Activated CD8-positive, alpha-beta T cell treated with anti-CD3 and anti-CD28 coated beads for 36 hours (primary cell): Measurements from ENCODE around the gene GNB1L. TPM values are rescaled to one million over a fixed set of nuclear protein-coding genes. Genes with fewer than 3 reads are reported as not detected.

Experiments used
- ATAC-seq: fragments of 200-7000 bp; cut with Tn5 transposase; one replicate; pipeline ENCODE4 v1.10.0; 2021; ENCODE audit warnings: mild to moderate bottlenecking, moderate library complexity
- CTCF ChIA-PET: fragments of 350-600 bp; sonication (Branson Sonifier 250); formaldehyde crosslinking; loops from one replicate; lab custom pipeline; 2021; ENCODE audit warnings: antibody characterized with exemption; lab: Charles Lee
- POLR2A ChIA-PET: fragments of 350-600 bp; sonication (Branson Sonifier 250); formaldehyde crosslinking; loops from one replicate; lab custom pipeline; 2021; ENCODE audit warnings: antibody characterized with exemption; lab: Charles Lee
- DNase-seq: peaks from one replicate; pipeline ENCODE4 v3.0.0-alpha.2; 2020
- H3K27ac Mint-ChIP-seq: one replicate; pipeline ENCODE4 v1.8.0; 2021; ENCODE audit warnings: mild to moderate bottlenecking, mixed read lengths
- H3K27me3 Mint-ChIP-seq: one replicate; pipeline ENCODE4 v1.8.0; 2021; ENCODE audit warnings: mixed read lengths
- H3K36me3 Mint-ChIP-seq: one replicate; pipeline ENCODE4 v1.8.0; 2021; ENCODE audit warnings: low read depth, mixed read lengths
- H3K4me1 Mint-ChIP-seq: one replicate; pipeline ENCODE4 v1.8.0; 2021; ENCODE audit warnings: low read depth, mixed read lengths
- H3K4me3 Mint-ChIP-seq: one replicate; pipeline ENCODE4 v1.8.0; 2021; ENCODE audit warnings: mild to moderate bottlenecking, moderate library complexity, mixed read lengths
- H3K9me3 Mint-ChIP-seq: one replicate; pipeline ENCODE4 v1.8.0; 2021; ENCODE audit warnings: mixed read lengths
- intact Hi-C: fragments of 100-400 bp; cut with micrococcal nuclease; formaldehyde crosslinking; loops from one replicate; pipeline ENCODE4 v1.10.0; 2022
- total RNA-seq, 2 experiments: library from RNA; stranded (reverse); gene quantifications; one replicate each; pipeline ENCODE4 v1.2.3, GENCODE V29; 2021
- TF ChIP-seq, protein P1 (sequence below): fragments of 200-600 bp; IDR thresholded peaks from one replicate; pipeline ENCODE4 v1.8.0; 2022; ENCODE audit warnings: antibody characterized with exemption, mild to moderate bottlenecking

Gene GNB1L
- total RNA-seq, 2 experiments from 2014 or later: 16.2 to 17.4 TPM

DNA sequence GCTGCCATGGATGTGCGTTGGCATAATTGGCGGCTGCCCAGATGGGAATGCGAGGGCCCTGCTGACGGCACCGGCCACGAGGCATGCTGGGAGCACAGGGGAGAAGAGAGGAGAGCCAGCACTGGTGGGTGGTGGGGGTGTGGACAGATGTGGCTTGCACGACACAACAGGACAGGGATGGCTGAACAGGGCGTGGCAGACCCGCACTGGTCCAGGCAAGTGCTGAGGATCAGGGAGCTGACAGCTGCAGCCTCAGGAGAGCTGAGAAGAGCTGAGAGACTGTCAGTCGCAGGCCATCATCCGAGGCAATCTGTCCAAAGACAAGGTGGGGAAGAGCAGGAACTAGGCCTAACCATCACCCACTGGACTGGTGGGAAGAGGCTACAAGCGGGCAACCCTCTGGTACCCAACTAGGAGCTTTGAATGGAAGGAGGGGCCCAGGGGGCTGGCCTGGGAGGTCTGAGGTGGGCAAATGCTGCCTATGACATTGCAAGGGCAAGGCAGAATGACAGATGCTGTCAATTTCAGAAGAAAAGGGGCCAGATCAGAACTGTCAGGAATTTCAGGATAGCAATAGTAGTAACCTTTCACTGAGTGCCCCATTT lies 2.4 kb downstream of the GNB1L start:
- ATAC-seq: no peak
- TF ChIP-seq, protein P1, sequence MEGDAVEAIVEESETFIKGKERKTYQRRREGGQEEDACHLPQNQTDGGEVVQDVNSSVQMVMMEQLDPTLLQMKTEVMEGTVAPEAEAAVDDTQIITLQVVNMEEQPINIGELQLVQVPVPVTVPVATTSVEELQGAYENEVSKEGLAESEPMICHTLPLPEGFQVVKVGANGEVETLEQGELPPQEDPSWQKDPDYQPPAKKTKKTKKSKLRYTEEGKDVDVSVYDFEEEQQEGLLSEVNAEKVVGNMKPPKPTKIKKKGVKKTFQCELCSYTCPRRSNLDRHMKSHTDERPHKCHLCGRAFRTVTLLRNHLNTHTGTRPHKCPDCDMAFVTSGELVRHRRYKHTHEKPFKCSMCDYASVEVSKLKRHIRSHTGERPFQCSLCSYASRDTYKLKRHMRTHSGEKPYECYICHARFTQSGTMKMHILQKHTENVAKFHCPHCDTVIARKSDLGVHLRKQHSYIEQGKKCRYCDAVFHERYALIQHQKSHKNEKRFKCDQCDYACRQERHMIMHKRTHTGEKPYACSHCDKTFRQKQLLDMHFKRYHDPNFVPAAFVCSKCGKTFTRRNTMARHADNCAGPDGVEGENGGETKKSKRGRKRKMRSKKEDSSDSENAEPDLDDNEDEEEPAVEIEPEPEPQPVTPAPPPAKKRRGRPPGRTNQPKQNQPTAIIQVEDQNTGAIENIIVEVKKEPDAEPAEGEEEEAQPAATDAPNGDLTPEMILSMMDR: no peak
- POLR2A ChIA-PET: interaction anchor here (0.6 to 1.1 kb wide), 2 partner anchors 68 to 109 kb away, joined by 3 read pairs; no protein-coding TSS in a partner anchor

DNA sequence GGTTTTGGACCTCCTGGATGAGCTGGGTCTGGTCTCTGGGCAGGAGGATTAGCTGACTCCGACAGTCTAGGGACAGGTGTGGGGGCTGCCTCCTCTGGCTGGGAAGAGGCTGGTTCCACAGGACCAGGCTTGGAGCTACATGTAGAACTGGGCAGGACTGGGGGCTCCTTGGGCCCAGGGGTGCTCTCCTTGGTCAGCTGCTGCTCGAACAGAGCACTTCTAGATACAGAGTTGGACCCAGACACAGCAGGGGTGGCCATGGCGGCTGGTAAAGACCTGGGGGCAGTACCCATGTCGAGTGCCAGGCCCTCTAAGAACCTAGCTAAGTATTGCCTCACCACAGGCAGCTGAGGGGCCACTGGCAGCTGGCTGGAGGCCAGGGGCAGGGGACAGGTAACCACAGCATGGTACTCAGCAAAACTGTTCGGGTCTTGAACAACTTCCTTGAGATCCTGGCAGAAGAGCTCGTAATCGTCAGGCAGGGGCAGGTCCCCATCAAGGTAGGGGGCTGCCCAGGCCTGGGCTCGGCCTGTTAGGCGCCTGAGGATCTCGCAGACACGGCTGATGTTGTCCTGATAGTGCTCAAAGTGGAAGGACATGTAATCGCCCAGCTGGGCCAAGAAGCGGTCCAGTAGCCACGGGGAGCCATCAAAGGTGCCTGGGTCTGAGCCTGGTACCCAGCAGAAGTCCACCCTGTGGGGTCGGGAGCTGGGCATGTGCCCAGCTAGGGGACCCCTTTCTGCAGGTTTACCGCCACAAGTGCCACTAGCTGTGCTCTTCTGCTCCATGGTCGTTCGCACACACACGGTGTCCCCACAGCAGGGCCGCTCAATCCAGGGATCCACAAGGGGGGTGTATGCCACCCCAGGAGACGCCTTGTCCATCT lies 3.1 kb downstream of the GNB1L start:
- Mint-ChIP-seq H3K9me3 (no peaks in the 10 kb centered on the region), H3K4me3 (peak overlapping the region; percentile 96), H3K27me3 (no peaks in the 10 kb centered on the region), H3K27ac (peak overlapping the region; percentile 36), H3K4me1 (peaks cover 56% of the 10 kb centered on the region), H3K36me3 (peaks cover 55% of the 10 kb centered on the region)
- ChIA-PET CTCF (interaction anchor here (0.8 to 1.5 kb wide), 4 partner anchors 39 to 128 kb away, joined by 3 to 7 read pairs (median 4); partner anchors contain the start of gene GP1BB), POLR2A (interaction anchor here (0.6 to 1.8 kb wide), 4 partner anchors 35 to 301 kb away, joined by 3 to 5 read pairs (median 3); no protein-coding TSS in a partner anchor)
- TF ChIP-seq, protein P1: no peak
- no peak for DNase-seq
- no peak for ATAC-seq
- intact Hi-C loops: no loop called here

More for the DNA sequence above, 2.4 kb downstream of the GNB1L start:
- intact Hi-C loops: no loop called here
- peak overlapping the region; percentile 96 for H3K4me3 Mint-ChIP-seq
- peaks cover 62% of the 10 kb centered on the region for H3K4me1 Mint-ChIP-seq
- no peaks in the 10 kb centered on the region for H3K9me3 Mint-ChIP-seq
- H3K36me3 Mint-ChIP-seq: peaks cover 58% of the 10 kb centered on the region
- no peaks in the 10 kb centered on the region for H3K27me3 Mint-ChIP-seq
- DNase-seq: no peak
- no peak overlapping the region for H3K27ac Mint-ChIP-seq
- CTCF ChIA-PET: interaction anchor here (1.1 kb wide), 1 partner anchor 122 kb away, joined by 7 read pairs; no protein-coding TSS in a partner anchor

DNA sequence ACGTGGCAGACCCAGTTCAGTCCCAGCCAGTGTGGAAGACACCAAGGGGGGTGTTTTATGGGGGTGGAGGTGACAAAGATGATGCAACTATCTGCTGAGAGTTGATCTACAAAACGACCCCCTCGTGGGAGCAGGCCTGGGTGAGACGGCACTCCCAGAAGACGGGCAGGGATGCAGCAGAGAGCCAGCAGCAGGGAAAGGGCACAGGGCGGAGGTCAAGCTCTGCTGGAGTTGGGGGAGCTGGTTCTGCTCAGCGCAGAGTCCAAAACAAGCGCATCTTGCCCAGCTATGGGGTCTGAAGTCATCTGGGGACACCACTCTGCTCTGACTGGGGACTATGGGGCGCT lies 3.9 kb downstream of the GNB1L start:
- ATAC-seq (no peak), DNase-seq (no peak)
- intact Hi-C loops: no loop called here
- CTCF ChIA-PET: interaction anchor here (1.5 kb wide), 2 partner anchors 60 to 127 kb away, joined by 3 to 6 read pairs; partner anchors contain the start of gene GP1BB
- Mint-ChIP-seq H3K9me3 (no peaks in the 10 kb centered on the region), H3K4me3 (no peak overlapping the region), H3K4me1 (peaks cover 56% of the 10 kb centered on the region), H3K27ac (peak overlapping the region; percentile 87), H3K36me3 (peaks cover 54% of the 10 kb centered on the region), H3K27me3 (no peaks in the 10 kb centered on the region)
- TF ChIP-seq, protein P1: no peak
- POLR2A ChIA-PET: interaction anchor here (0.6 to 1.8 kb wide), 2 partner anchors 36 to 300 kb away, joined by 3 to 5 read pairs; no protein-coding TSS in a partner anchor

DNA sequence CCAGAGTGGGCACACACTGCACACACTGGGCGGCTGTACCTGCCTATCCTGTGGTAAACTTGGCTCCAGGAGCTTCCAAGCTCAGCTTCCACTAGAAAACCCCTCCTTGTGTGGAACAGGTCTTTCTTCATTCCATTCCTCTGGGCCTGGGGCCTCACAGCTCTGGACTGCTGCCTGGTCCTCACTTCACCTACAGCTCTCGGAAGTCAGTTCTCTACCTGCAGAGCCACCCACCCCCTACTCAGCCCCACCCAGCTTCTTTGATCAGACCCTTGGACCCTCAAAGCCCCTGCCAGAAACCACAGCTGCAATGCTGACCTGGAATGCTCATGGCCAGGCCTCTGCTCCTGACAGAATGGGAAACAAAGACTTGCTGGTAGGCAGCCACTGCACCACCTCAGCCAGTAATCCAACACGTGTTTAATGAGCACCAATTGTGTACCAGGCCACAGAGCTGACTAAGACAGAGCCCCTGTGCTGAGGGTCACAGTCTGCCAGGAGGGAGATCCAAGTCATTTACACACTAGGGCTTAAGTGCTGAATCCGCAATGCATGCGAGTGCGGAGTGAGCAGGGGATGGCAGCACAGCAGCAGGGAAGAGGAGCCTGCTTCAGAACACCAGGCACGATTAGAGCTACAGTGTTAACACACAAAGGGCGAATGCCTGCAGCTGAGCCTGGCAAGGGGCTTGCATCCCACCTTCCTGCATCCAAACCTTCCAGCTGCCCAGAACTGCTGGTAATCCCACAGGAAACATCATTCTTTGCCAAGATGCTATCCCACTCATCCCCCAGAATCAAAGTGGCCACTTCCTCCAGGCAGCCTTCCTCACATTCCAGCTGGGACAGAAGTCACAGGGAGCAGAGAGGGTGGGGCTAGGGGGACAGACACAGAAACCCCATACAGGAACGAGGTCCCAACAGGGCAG lies 4.6 kb downstream of the GNB1L start:
- Mint-ChIP-seq H3K27me3 (no peaks in the 10 kb centered on the region), H3K9me3 (no peaks in the 10 kb centered on the region), H3K36me3 (peaks cover 49% of the 10 kb centered on the region), H3K4me3 (no peak overlapping the region), H3K27ac (peak overlapping the region; percentile 87), H3K4me1 (peaks cover 62% of the 10 kb centered on the region)
- ATAC-seq: no peak
- ChIA-PET CTCF (interaction anchor here (0.6 to 1.5 kb wide), 3 partner anchors 60 to 465 kb away, joined by 3 to 6 read pairs (median 3); partner anchors contain the start of gene GP1BB), POLR2A (interaction anchor here (1.8 kb wide), 1 partner anchor 37 kb away, joined by 5 read pairs; no protein-coding TSS in a partner anchor)
- intact Hi-C loops: no loop called here
- no peak for DNase-seq
- TF ChIP-seq, protein P1: no peak
